GM03348 (cell line): ENCODE data around the gene NOTO.
A peak's percentile ranks its signal among the peaks of the same experiment; 100 is the strongest.

Experiments used
- DNase-seq: peaks from one replicate; pipeline ENCODE4 v3.0.0; 2012; ENCODE audit warnings: low spot score

NOTO gene

DNA sequence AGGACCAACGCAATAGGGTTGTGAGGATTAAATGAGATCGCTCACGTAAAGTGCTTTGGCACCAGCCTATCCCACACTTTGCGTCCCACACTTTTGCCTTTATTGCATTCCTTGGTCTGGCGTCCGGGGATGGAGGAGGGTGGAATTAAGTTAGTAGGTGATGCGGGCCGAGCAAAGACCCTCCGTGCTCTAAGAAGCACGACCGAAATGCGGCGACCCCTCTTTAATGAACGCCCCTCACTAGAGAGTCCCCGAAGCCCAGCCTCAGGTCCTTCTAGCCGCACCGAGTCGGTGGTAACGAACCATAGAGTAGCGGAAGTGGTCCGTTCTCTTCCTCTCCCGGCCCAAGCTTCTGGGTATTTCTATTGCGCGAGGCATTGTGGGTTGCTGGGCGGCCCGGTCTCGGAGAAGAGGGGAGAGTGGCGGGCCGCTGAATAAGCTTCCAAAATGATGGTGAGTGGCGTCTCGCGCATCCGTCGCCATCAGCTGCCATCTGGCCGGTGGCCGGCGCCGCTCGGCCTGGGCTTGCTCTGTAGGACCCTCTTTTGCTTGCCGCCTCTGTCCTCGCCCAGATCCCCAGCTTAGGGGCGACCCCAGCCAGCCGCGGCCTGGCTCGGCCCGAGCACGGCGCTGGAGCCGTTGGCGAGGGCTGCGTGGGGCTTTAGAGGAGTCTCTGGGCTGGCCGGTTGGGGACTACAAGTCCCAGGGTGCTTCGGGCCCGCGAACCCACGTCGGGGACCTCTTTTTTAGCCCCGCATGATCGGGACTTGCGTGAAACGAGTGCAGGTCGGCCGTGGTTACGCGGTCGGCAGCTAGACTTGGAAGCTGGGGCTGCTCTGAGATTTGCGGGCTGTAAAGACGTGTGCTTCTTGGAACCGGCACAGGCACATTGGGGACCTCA, 31.8 kb downstream of the NOTO start, which contains the start of gene CCT7:
Gene CCT7, plus strand, starts transcription at position 377 of the 901 bp plus-strand sequence. Its CDS starts 71 bp downstream, at position 448.
- peak; percentile 90 for DNase-seq

DNA sequence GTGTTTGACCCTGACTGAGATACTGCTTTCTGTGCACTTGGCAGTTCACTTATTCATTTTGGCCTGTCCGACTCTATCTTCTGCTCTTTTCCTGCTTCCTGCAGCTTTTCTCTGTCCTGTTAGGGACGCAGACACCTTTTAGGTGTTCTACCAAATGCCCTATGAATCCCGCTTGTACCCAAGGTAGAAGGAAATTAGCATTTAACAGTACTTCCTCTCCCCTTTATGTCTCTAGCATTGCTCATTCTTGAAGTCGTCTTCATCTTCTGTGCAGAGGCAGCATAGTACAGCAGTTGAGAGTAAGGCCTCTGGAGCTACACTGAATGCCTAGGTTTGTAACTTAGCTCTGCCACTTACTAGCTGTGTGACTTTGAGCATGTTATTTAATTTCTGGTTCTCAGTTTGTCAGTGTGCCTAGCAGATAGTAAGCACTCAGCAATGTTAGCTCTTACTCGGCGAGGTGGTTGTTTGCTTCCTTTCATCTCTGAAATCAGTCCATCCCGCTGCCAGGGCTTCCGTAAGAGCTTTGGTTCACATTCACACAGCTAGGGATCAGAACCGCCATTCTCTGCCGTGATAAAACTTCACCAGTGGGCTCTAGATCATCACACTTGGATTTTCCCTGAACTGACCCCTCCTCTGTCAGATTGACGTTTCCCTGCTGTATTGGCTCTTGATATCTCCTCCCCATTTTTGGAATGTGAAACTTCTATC, 33.1 kb downstream of the NOTO start:
- DNase-seq: no peak

DNA sequence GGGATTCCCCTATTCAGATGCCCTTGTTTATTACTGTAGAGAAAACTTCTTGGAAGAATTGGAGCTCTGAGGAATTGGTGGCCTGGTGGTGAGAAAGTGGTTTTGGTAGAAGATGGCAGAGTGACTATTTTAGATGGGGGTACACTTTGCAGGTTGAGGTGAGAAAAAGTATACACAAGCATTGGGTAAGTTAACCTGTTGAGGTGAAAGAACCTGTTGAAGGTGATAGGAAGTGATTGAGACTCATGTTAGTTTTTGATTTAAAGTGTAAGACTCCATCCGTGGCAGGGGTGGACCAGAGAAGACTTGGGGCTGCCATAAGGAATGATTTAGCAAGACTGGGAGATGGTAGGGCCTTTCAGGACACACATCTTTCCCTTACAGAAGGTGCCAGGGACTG, 34.8 kb downstream of the NOTO start:
- no peak for DNase-seq

DNA sequence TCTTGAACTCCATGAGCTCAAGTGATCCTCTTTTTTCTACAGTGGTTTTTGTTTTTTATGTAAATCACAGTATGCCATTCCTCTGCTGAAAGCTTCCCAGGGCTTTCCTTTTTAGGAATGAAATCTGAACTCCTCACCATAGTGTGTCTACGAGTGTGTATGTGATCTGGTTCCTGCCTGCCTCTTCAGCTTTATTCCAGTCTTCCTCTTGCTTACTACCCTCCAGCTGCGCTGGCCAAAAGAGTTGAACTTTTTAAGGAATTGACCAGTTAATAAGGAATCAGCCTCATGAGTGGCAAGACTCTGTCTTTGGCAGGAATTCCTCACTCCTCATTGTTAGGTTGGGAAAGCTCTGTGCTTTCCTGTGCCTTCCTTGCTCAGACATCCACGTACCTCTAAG, 35.8 kb downstream of the NOTO start:
- DNase-seq: no peak

DNA sequence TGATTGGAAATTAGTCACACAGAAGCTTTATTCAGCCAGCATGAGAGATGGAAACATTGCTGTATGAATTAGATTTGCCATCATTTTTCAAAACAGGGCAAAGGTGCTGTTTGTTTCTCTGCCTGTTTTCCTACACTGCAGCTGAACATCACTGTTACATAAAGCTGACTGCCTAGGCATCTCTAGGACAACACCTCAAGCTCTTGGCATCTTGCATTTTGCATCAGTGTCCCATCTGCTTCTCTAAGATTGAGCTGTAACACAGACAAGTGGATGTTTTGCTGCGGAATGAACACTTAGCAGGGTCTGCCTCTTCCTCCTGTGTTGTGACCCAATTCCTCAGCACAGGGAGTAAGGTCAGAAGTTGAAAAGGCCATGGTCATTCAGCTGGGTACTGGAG, 36.6 kb downstream of the NOTO start:
- no peak for DNase-seq

DNA sequence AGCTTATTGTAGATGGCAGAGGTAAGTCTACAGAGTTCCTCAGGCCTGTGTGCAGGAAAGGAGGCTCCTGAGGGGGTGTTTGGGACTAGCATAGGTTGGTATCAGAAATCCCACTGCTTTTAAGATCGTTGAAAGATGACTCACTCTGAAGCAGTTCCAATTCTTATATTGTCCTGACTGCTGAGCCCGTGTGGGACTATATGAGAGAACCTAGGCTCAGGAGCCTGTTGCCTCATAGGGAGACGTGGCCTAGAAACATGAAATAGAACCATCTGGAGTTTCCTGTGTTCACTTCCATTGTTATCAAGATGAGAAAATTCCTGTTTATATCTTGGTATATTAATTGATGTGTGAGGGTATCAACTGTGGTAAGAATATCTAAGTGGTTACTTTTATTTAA, 37.4 kb downstream of the NOTO start:
- no peak for DNase-seq

DNA sequence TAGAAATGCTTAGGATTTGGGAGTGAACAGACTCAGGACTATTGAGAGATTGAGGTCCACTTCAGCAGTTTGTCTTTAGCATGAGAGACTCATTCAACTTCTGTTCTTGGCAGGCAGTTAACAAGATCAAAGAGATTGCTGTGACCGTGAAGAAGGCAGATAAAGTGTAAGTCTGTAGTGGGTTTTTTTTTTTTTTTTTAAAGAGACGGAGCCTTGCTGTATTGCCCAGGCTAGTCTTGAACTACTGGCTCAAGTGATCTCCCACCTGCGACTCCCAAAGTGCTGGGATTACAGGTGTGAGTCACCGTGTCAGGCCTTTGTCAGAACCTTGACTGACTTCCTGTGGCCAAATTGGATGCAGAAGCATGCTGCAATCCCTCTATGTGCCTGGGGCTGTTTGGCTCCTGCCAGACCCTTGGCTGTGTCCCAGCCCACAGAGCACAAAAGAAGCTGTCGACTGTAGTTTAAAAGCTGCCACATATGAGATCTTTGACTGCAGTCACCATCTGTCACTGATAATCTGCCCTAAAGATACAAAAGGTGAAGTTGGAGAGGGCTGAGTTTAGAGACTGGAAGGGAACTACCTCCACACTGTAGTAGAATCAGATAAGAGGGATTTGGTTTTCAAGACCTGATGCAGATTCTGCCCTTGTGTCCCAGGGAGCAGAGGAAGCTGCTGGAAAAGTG, 41.7 kb downstream of the NOTO start:
- DNase-seq: no peak

DNA sequence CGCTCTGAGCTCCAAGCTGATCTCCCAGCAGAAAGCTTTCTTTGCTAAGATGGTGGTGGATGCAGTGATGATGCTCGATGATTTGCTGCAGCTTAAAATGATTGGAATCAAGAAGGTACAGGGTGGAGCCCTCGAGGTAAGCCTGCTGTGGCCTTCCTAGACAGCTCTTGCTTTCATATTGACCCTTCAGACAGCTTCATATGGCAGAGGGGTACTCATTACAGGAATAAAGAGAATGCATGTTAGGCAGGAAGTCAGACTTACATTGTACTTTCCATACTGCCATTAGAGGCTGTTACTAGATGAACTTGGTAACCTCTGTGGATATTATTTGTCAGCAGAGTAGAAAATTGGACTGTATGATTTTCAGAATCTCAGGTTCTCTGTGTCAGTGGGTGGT, 42.2 kb downstream of the NOTO start:
- no peak for DNase-seq

DNA sequence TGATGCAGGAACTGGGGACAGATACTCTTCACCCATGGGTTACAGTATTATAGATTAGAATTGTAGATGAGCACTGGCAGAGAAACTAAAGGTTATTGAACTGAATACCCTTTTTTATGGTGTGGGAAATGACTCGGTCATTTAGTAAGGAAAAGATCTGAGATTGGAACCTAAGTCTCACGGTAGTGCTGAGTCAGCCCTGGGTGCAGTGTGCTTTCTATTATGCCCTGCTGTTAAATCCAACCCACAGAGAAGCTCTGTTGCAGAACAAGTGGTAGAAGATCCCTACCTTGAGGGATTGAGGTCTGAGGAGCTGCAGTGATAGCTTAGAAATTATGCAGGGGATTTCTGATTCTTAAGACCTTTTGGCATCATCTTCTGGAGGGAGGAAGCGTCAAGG, 44.5 kb downstream of the NOTO start:
- DNase-seq: no peak

DNA sequence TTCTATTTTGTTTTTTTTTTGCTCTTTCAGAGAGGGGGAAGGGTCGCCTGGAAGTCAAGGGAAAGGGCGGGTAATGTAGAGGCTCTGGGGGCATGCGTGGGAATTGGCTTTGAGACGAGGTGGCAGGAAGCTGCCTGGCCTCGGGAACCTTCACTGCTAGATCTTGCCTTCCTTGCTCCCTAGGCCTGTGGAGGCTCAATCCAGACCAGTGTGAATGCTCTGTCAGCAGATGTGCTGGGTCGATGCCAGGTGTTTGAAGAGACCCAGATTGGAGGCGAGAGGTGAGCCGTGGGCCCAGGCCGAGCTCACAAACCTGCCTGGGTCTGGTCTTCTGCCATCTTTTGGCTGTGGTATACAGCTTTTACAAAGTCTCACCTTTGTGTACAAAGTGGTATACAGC, 47.3 kb downstream of the NOTO start:
- no peak for DNase-seq

DNA sequence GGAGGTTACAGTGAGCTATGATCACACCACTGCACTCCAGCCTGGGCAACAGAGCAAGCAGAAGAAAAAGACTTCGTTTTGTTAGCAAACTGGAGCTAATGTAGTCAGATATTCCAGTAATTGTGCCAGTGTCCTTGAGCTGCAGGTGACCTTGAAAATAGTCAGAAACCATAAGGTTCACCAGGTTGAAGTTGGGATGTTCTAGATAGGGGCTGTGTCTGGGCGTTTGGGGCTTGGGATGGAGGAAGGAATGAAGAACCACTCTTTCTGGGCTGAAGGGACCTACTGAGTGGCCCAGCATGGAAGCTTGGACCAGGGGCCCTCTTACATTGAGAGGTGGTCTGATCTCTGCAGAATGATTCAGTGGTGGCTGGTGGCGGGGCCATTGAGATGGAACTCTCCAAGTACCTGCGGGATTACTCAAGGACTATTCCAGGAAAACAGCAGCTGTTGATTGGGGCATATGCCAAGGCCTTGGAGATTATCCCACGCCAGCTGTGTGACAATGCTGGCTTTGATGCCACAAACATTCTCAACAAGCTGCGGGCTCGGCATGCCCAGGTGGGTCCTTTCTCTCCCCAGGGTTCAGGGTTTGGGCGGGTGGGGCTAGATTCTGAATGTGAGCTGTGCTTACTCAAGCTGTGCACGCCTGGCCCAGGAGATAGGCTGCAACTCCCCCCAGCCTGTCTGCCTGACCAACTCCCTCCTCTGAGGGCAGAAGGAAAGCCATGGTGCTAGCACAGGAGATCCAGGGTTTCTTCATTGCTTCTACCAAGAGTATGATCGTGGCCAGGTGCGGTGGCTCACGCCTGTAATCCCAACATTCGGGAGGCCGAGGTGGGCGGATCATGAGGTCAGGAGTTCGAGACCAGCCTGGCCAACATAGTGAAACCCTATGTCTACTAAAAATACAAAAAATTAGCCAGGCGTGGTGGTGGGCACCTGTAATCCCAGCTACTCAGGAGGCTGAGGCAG, 48.8 kb downstream of the NOTO start:
- no peak for DNase-seq

DNA sequence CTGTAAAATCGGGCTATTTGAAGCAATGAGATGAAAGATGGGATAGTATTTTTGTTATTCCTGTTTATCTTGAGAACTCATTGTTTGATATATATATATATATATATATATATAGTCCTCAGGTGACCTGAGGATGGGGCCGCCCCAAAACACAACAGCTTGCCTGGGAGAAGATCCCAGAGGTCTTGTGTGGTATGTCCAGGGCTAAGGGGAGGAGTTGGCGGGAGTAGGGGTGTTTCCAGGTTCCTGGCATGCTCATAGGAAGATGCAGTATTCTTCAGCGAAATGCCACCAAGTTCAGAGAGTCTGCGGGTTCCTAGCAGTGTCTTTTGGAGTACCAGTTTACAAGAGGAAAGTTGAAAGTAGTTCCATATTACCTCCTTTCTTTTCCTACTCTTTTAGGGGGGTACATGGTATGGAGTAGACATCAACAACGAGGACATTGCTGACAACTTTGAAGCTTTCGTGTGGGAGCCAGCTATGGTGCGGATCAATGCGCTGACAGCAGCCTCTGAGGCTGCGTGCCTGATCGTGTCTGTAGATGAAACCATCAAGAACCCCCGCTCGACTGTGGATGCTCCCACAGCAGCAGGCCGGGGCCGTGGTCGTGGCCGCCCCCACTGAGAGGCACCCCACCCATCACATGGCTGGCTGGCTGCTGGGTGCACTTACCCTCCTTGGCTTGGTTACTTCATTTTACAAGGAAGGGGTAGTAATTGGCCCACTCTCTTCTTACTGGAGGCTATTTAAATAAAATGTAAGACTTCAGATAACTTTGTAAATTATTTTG, 50.1 kb downstream of the NOTO start:
- no peak for DNase-seq

DNA sequence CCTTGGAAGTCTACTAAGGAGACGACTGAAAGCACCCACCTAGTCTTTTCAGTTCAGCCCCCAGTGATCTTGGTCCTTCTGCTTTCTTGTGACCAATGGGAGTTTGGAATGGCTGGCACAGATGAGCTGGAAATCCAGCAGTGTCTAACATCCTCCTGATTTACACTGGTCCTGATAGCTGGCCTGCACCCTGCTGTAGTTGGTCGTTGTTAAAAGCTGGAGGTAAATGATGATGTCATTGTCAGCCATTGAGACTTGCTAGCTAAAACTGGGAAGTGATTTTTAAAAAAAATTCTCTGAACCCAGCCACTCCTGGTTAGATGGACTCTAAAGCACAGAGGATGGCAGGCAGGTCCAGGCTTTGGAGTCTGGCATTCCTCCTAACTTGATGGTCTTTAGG, 51.0 kb downstream of the NOTO start:
- DNase-seq: no peak

DNA sequence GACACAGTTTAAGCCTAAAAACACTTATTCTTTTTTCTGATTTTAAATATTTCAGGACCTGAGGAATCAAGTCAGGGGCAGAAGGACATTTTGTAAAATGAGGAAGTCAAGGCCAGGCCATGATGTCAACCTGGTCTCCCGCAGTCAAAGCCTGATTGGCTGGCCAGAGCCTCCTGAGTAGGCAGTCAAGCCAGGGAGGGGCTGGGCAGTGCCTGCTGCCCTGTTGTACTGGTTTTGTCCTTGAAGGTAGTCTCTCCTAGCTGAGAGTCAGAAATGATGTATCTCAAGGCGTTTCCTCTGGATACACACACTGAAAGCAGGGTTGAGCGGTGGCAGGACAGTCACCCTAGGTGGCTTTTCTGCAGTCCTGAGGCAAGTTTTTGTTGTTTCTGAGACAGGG, 51.5 kb downstream of the NOTO start:
- no peak for DNase-seq

DNA sequence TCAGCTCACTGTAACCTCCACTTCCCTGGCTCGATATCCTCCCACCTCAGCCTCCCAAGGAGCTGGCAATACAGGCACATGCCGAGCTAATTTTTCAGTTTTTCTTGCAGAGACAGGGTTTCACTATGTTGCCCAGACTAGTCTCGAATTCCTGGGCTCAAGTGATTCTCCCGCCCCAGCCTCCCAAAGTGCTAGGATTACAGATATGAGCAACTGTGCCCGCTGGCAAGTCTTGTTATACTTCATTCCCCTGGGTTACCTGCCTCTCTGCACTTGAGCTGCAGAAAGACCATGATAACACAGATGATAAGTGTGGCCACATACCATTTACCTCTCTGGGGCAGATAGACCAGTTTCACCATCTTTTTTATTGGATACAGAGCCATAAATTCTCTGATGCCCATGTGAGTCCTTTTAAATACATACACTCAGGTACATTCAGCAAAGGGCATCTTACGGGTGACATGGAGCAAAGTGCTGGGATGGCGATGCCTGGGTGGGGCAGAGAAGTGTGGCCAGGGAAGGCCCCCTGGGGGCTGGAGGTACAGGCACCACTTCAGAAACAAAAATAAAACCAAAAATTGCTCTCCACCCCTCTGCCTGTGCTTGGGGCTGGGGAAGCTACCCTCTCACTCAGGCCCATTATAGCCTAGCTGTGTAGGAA, 52.1 kb downstream of the NOTO start:
- DNase-seq: no peak

DNA sequence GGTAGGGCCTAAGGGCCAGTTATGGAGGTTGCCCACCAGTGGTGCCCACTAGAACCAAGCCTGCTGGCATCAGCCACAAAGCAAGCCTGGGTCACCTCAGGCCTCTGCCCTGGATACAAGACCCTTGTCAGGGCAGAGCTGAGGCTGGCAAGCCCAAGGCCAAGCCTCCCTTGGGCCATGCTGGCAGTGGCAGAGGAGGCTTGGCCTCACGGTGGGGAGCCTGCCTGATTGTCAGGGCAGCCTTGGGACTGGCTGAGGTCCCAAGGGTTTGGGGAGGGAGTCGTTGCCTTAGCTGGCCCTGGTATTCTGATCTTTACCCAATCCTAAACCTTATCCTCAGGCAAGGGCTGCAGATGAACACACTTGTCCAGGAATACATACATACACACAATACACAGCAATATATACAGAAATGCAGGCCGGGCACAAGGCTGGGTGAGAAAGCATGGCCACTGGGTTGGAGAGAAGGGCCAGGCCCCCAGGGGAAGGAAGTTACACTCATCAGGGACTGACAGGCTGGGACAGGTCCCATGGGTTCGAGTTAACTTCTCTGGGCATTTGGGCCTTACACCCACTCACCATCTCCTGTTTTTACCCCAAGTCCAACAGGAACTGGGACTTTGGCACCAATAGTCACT, 52.8 kb downstream of the NOTO start:
- no peak for DNase-seq

DNA sequence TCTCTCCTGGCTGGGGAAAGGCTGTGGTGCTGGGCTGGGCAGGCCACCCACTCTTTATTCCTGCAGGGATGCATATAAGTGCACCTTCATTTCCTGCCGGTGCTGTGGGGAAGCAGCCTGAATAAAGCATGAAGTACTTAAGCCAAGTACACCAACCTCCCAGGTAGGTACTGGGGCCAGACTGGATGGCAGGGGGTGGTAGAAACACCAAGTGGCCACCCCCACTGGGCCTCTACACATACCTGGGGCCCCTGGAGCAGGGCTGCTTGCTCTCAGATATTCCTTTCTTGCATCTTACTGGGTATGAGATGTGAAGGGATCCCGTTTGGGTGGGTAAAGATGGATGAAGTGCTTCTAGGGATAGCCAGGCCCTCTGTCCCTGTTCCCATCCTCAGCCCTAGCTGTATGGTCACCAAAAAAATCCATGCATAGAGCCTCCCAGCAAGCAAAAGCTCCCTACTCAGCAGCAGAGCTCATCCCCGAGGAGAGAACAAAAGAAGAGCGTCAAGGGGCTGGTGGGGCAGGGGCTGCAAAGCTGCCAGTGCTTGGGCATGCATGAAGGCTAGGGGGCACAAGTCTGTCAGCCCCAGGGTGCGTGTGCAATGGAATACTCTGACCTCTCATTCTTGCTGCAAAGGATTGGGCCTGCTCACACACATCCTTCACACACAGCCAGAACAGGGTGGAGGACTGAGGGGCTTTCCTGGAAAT, 53.7 kb downstream of the NOTO start:
- DNase-seq: no peak

DNA sequence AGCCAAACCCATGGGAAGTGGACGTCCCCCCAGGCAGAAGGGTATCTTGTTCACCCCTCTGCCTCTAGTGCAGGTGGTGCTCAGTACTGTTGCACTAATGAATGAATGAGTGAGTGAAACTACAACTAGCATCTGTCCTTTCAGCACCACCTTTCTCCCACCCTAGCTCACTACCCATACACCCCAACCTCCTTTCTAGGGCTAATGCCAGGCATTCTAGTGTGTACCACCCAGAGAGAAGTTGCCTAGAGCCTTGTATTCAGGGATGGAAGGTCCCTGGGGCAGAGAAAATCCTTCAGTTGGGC, 54.2 kb downstream of the NOTO start:
- DNase-seq: no peak

DNA sequence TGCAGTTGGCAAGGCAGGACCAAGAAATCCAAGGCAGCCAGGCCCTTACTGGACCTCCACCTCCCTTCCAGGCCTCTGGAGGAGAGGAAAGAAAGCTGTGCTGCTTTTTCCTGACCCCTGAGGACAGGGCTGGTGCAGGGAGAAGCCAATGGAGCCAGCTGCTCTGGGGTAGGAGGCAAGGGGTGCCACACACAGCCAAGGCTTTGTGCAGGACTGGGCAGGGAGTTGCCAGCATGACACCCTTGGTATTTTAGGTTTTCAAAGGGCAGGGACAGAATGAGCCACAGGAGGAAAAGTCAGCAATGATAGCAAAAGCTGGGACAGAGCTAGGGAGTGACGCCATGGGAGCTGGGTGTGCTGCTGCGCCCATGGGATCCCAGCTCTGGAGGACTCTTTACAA, 54.6 kb downstream of the NOTO start:
- DNase-seq: no peak
